Measurements from ENCODE around the gene GABARAPL1.

GABARAPL1 gene

DNA sequence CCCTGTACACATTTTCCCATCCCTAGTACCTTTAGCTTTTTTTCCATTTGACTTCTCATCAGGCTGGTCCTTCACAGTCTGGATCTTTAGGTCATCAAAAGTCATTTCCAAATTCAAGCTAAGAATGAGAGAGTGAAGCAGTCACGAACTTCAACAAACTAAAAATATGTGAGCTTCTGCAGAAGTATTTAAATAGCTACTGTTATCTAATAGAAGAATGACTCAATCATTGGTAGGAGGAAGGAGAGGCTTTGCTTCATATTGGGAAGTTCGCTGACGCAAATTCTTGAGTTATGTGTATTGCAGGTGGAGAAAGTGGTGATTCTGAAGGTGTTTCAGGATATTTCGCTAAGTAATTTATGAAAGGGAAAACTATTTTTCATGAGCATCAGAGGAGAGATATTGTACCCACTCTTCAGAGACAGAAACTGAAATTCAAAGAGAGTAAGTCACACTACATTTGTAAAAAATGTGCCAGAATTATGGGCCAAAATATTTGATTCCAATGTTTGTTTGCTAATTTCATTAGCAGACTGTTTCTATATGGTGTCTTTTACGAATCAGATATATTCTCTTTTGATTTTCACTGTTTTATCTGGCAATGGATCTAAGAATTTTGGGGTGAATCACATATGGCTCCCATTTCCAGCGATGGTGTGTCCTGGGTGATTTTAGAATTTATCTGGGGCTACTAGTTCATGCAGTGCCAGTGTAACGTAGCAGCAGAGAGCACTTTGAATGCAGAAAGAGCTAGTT is 40.5 kb upstream of the GABARAPL1 start, which contains the start of gene OLR1:
Gene OLR1, minus strand, starts transcription at position 160 of the 756 bp plus-strand sequence. Its CDS starts 55 bp downstream, at position 105.
- no peak within 1 kb of the TSS for H3K4me3 ChIP-seq (ENCODE audit: low read depth, low read length)
- no peak within 1 kb of the TSS for H3K27ac ChIP-seq
- no peaks in the 10 kb centered on the region for H3K27me3 ChIP-seq (replicated peaks)
- TF ChIP-seq CTCF (IDR thresholded peaks at IDR 0.05; ENCODE audit: low read depth, low read length, missing control alignments): no peak
- no peak for DNase-seq
- no peaks in the 10 kb centered on the region for H3K36me3 ChIP-seq (replicated peaks)
- in situ Hi-C loops (cut with HindIII; ENCODE audit: low pct_ligation_motif_present, low sequenced_read_pairs): no loop called here

DNA sequence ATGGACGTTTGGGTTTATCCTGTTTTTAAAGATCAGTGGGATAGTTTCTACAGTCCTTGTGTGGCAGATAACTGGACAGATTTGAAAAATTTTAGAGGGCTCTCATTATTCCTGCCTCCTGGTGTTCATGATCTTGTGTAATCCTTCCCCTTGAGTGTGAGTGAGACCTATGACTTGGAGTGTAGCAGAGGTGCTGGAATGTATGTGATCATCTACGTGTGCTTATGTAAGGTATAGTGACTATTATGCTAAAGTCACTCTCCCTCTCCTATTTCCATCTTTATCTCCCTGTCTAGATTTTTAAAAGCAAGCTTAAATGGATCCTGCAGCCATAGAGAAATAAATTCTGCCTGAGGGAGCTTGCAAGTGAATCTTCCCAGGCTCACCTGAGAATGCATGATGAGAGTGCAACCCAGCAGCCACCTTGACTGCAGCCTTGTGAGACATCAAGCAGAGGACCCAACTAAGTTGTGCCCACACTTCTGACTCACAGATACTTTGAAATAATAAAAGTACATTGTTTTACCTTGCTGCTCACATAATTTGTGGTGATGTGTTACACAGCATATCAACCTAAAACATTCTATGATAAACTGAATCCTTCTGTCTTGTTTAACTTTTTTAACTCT is 37.6 kb upstream of the GABARAPL1 start:
- DNase-seq: no peak
- no peaks in the 10 kb centered on the region for H3K27me3 ChIP-seq (replicated peaks)
- no peak overlapping the region for H3K27ac ChIP-seq
- no peak for TF ChIP-seq CTCF (IDR thresholded peaks at IDR 0.05; ENCODE audit: low read depth, low read length, missing control alignments)
- H3K4me3 ChIP-seq (ENCODE audit: low read depth, low read length): no peak overlapping the region
- no peaks in the 10 kb centered on the region for H3K36me3 ChIP-seq (replicated peaks)
- in situ Hi-C loops (cut with HindIII; ENCODE audit: low pct_ligation_motif_present, low sequenced_read_pairs): no loop called here

DNA sequence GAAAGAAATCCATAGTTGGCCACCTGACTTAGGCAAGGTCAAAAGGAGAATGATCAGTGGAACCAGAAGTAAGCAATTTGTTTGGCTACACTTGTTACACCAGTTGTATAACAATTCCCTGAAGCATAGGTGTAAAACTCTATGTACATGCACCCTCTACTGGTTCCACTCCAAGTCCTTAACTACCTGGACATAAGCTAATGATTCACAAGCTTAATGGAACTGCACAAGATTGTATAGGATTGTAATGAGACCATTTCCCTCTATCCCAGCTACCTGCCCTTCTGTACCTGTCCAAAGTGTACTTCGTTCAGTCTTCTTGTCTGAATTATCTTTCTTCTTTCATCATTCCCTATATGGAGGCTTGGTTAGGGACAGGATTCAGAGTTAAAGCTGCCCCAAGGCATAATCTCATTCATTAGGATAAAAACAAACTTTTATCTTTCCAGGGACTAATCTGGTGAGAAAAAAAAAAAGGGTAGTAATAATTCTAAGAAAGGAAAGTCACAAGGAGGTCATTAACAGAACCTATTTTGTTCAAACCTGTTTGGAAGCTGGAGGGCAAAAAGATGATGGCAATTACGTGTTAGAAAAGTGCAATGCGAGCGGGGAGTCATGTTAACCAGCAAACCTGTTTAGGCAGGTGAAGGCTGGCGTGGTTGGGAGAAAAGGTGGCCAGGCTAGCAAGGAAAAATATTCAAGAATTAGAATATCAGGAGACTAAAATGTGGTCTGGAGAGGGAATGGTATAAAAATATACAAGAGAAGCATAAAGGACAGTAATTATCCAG is 36.6 kb upstream of the GABARAPL1 start:
- Histone ChIP-seq H3K36me3 (replicated peaks) (no peaks in the 10 kb centered on the region), H3K27me3 (replicated peaks) (no peaks in the 10 kb centered on the region), H3K27ac (no peak overlapping the region), H3K4me3 (ENCODE audit: low read depth, low read length) (no peak overlapping the region)
- no peak for DNase-seq
- no peak for TF ChIP-seq CTCF (IDR thresholded peaks at IDR 0.05; ENCODE audit: low read depth, low read length, missing control alignments)
- in situ Hi-C loops (cut with HindIII; ENCODE audit: low pct_ligation_motif_present, low sequenced_read_pairs): no loop called here

DNA sequence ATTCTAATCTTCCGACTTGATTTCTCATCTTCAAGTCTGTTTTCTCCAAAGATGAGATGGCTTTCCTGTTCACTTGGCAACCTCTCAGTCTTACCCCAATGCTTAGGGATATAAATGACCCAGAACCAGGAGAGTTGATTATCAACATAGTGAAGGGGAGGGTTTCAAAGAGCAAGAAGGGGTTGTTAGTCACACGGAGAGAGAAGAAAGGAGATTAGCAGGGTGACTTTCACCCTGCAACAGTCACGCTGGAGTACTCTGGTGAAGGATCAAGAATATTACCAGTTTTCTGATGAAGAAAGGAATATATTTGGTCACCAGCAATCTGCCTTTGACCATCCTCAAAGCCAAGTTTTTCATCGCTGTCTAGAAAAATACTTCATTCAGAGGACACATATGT is 33.9 kb upstream of the GABARAPL1 start, which contains the start of gene TMEM52B:
Gene TMEM52B, plus strand, starts transcription at position 212 of the 400 bp plus-strand sequence. CDS start 543 bp downstream, outside the sequence.
- H3K36me3 ChIP-seq (replicated peaks): no peaks in the 10 kb centered on the region
- H3K27me3 ChIP-seq (replicated peaks): no peaks in the 10 kb centered on the region
- H3K27ac ChIP-seq: no peak within 1 kb of the TSS
- no peak for DNase-seq
- no peak within 1 kb of the TSS for H3K4me3 ChIP-seq (ENCODE audit: low read depth, low read length)
- in situ Hi-C loops (cut with HindIII; ENCODE audit: low pct_ligation_motif_present, low sequenced_read_pairs): no loop called here
- TF ChIP-seq CTCF (IDR thresholded peaks at IDR 0.05; ENCODE audit: low read depth, low read length, missing control alignments): no peak

DNA sequence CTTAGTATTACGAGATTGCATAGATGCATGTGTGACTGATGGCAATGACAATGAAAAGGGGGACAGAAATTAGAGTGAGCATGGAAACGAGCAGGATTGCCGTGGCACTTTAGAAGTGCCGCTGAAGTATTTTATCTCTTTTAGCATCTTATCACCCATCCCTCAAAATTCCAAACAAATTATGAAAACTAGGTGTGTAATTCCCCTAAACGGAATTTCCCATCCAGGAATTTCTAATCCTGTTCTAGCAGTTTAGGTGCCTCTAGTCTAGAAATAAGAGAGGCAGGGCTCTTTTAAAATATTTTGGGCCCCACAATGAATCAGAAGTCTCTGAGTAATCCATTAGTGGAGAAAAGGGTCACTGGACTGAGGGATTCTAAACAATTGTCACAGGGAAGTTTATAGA is 32.9 kb upstream of the GABARAPL1 start:
- TF ChIP-seq CTCF (IDR thresholded peaks at IDR 0.05; ENCODE audit: low read depth, low read length, missing control alignments): no peak
- in situ Hi-C loops (cut with HindIII; ENCODE audit: low pct_ligation_motif_present, low sequenced_read_pairs): no loop called here

More for the DNA sequence above, 32.9 kb upstream of the GABARAPL1 start:
- no peaks in the 10 kb centered on the region for H3K27me3 ChIP-seq (replicated peaks)
- H3K4me3 ChIP-seq (ENCODE audit: low read depth, low read length): no peak overlapping the region
- DNase-seq: no peak
- no peaks in the 10 kb centered on the region for H3K36me3 ChIP-seq (replicated peaks)
- H3K27ac ChIP-seq: no peak overlapping the region

Measured in brain microvascular endothelial cell (primary cell).